Erythroblast (primary cell): ENCODE results near the gene DONSON.

ENCODE experiments used
- DNase-seq, 2 experiments: peaks; one replicate each; lab custom pipeline; 2025; lab: John Stamatoyannopoulos, UW
- GATA1 ChIP-seq: IDR thresholded peaks from 2 replicates; pipeline ENCODE4 v1.6.1; 2011; ENCODE audit warnings: low read depth, mild to moderate bottlenecking, control low read depth, low read length, moderate library complexity
- POLR2A ChIP-seq: IDR thresholded peaks from 2 replicates; pipeline ENCODE4 v1.6.1; 2011; ENCODE audit warnings: mild to moderate bottlenecking, low read length

Gene DONSON

GRCh38 chr21:33541756-33542639 is 46.5 kb downstream of the DONSON start, which contains the start of gene GART:
GART (minus strand) TSS chr21:33542117; CDS start chr21:33539315, 2,802 bp downstream.
- DNase-seq: peak; percentile 88 to 92
- TF ChIP-seq GATA1 (no peak), POLR2A (no peak)

- TF ChIP-seq GATA1 (no peak), POLR2A (no peak)
- peak; percentile 63 to 67 for DNase-seq
Observed at GRCh38 chr21:33541105-33541711, 47.3 kb downstream of the DONSON start.

- DNase-seq: peak; percentile 22 to 40
- TF ChIP-seq GATA1 (no peak), POLR2A (no peak)
Observed at GRCh38 chr21:33540711-33541104, 47.8 kb downstream of the DONSON start.

- DNase-seq: no peak
- TF ChIP-seq GATA1 (no peak), POLR2A (no peak)
Observed at GRCh38 chr21:33539616-33540015, 48.9 kb downstream of the DONSON start.

- DNase-seq: no peak
- TF ChIP-seq POLR2A (no peak), GATA1 (no peak)
Observed at GRCh38 chr21:33537212-33537611, 51.3 kb downstream of the DONSON start.

GRCh38 chr21:33531007-33531406 is 57.5 kb downstream of the DONSON start:
- no peak for DNase-seq
- TF ChIP-seq GATA1: no peak
- no peak for TF ChIP-seq POLR2A
